Medulla oblongata (tissue), 1 donor: Measurements from ENCODE around the gene LRP1B.

Experiments used
- DNase-seq: peaks from one replicate; pipeline ENCODE4 v3.0.0-alpha.2; 2015; ENCODE audit errors: extremely low spot score

Gene LRP1B

DNA sequence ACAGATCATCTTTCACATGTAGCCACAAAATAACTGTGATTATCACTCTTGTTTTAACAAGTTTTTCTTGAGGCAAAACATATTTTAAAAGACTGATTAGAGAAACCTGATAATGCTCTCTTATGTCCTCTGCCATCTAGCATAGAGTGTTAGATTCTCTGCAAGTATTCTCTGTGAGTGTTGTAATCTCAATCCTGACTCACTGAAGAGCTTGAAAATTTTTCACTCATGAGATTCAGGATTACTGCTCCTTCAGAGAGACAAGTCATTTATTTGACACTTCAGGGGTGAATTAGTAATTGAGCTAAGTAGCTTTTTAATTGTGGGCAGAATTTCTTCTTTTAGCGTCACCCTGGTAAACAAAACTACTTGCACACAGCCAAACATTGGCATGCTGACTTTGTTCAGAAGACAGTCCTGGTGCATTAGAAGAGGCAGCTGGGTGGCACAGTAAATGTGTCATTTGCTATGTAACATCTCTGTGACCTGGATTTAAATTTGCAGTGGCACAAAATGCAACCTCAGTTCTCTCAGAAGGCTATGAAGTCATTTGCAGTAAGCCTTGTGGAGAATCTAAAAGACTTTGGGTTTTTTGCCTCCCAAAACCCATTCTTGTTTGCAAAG, 172.9 kb downstream of the LRP1B start:
- DNase-seq = peak; percentile 61

DNA sequence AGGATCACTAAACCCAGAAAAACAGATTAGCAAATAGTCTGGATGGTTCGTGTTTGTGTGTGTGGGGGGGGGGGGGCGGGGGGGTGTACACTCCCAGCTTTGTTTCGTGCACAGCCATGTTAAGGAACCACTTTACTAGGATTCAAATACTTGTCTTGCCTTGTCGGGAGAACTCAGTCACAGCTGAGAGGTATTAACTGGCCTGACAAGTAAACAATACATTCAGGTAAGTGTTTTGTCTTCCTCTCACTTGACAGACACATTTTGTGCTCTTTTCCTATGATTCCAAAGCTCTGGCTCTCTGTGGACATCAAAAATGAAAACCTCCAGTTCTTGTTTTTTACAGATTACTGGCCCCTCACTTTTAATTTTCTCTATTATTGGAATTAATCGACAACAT, 173.5 kb downstream of the LRP1B start:
- DNase-seq = no peak

DNA sequence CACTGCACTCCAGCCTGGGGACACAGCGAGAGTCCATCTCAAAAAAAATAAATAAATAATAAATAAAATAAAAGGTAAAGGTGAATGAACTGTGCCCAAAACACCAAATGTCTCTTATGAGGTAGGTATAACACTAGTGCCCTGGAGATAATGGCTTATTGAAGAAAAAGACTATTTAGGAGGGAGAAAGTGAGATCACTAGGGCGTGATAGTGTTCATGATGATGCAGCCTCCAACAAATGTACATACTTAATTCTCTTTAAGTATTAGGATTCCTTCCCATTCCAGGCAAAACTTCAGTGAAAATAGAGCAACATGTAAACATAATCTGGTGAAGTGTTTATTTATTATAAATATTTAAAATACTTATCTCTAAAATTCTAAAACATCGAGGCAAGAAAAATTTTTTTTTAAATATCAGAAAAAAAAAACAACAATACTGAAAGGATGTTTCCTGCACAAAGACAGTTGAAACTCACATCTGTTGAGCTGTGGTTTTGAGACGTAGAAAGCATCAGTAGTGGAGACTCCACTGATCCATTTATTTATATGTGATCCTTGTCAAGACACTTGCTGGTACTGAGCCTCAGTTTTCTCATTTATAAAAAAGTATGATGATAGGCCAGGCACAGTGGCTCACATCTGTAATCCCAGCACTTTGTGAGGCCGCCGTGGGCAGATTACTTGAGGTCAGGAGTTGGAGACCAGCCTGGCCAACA, 183.3 kb downstream of the LRP1B start:
- DNase-seq = no peak

DNA sequence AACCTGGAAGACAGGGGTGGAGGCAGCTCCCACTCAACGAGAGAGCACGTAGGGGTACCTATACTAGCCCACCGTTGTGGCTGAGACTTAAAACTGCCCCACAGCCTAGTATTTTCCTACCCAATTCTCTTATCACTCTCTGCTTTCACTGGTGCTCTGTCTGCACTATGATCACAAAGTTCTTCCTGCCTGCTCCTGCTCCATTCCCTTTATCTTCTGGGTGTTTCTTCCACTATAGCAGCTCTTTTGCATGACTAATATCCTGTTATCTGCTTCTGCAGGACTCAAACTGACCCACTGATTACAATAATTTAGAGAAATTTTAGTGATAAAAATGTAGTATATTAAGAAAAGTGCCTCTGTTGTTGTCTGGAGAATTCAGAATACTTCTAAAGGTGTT, 184.8 kb downstream of the LRP1B start:
- no peak for DNase-seq

DNA sequence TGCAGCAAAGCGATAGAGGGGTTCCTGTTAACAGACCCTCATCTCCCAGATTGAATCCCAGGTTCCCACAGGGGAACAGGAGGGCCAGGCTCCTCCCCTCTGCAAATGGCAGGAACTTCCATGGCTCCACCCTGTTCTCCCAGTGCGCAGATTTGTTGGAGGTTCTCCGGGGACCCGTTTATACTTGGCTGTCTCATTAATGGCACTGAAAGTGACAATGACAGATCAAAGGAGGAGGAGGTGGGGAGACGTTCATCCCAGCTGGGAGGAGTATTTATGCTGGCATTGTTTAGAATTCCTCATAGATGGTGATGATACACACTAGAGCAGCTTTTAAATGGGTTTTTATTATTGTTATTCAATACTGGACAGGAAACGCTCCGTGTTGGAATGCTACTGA, 186.9 kb downstream of the LRP1B start:
- no peak for DNase-seq

DNA sequence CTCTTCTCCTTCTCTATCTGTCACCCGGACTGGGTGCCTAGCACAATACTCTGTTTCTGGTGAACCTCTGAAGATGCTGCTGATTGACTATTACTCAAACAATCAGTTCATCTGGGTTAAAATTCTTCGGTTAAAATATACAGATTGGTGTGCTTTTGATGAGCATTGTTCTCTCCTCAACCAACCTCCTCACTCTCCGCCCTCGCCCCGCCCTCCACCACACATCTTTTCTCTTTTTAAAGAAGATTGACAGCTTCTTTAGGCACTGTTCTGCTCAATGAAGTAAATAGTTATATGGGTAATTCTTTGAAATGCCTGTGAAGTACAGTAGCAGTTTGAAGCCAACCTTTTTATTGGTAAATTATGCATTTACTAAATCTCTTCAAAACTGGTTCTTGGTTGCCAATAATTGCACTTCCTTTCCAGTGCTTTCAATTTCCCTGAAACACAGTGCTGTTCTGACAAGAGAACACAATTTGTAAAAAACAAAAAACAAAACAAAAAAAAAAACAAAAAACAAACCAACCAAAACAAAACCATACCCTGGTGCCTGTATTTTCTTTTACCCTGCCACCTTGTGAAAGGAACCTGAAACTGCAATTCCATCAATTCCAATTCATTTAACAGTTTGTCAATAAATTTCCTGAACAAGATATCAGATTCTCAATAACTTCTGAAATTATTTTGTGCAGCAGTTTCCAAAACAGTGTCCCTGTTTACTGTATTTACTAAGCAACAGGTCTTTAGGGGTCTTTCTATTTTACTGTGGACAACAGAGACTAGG, 188.6 kb downstream of the LRP1B start:
- no peak for DNase-seq

DNA sequence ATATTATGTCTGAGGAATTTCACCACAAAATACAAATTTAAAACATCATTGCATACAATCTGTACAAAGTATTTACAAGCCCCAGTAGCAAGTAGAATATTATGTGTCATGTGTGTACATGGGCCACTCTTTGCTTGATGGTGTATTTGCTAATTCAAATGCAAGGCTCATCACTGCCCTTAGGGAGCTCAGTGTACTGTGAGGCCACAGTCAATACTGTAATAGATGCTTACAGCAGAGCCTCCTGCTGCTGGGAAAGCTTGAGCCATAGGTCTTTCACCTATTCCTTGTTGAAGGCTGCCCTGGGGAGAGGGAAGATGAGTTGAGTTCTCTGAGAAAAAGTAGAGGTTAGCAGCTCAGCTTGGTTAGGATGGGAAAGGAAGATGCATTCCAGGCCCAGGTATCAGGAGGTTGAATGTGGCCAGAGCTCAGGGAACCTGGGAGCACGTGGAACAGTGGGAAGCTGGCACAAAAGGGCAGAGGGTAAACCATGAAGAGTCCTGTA, 189.6 kb downstream of the LRP1B start:
- DNase-seq = no peak

DNA sequence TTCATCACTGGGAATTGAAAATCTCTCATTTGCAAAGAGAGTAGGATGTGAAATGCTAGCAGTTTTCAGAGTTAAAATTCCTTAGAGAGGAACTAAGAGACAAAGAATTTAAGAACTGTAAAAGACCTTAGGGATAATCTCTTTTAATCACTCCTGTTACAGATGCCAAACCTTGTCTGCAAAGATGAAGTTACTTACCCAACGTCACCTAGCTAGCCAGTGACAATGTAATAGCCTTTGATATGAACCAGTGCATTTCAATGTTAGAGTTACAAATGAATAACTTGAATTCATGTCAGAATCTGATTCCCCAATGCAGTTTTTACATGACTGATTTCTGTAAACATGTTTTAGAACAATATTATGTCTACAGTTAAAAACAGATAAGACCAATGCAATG, 190.1 kb downstream of the LRP1B start:
- DNase-seq = no peak

DNA sequence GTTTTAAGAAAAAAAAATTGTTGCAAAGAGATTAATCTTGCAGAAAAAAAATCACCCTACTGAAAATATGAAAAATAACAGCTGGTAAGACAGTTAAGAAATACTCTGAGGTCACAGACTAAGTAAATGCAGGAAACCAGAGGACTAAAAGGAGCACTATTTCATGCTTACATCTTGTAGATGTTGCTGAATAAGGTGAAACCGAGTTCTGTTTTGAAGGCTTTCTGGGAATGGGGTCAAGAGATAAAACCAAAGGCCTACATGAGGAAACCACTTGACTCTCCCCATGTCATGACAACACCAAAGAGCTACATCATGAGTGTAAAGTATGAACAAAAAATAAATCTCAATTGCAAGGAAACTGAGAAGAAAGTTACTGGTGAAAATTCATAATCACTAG, 197.6 kb downstream of the LRP1B start:
- no peak for DNase-seq

DNA sequence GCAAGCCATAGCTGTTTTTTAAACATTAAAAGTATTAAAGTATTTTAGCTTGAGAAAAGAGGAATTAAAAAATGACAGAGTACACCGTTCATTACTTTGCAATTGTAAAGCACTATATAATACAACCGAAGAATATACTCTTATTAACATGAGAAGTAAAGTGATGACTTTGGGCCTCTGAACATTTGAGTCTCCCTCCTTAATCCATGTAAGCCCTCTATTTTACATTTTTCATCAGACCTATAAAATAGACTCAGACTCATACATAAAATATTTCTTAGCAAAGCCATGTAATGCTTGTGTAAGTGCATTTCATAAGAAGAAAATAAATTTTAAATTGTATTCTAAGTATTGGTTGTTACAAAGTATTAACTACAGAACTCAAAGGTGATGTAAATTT, 198.6 kb downstream of the LRP1B start:
- DNase-seq = no peak

DNA sequence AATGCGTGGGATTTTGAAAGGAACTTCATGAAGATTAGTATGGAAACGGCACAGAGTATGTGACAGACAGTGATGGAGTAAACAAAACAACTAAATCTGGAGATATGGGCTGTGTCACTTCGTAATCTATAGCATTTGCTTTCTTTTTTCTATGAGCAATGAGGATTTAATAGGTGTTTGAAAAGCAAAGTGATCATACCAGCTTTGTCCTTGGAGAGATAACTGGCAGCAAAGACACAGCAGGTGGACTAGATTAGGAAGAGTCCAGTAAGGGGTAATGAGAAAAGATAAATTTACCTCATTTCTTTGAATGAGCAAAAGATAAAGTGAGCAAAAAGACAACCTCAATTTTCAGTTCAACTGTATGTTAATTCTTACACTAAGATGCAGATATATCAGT, 199.0 kb downstream of the LRP1B start:
- DNase-seq = no peak

DNA sequence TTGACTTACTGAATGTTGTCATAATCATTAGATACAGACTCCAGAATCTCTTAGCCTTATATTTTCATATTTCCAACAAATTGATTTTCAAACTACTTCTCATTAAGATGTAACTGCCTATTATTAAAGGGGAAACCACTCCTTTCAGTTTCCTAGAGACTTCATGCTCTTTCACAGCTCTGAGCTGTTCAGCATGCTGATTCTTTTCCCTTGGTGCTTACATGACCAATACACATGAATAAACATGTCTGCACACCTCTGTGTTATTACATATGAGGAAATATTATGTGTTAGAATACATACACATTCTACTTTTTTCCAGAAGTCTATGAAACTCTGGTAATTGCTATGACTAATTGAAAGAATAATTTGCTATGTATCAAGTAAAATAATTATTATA, 200.0 kb downstream of the LRP1B start:
- DNase-seq = no peak

DNA sequence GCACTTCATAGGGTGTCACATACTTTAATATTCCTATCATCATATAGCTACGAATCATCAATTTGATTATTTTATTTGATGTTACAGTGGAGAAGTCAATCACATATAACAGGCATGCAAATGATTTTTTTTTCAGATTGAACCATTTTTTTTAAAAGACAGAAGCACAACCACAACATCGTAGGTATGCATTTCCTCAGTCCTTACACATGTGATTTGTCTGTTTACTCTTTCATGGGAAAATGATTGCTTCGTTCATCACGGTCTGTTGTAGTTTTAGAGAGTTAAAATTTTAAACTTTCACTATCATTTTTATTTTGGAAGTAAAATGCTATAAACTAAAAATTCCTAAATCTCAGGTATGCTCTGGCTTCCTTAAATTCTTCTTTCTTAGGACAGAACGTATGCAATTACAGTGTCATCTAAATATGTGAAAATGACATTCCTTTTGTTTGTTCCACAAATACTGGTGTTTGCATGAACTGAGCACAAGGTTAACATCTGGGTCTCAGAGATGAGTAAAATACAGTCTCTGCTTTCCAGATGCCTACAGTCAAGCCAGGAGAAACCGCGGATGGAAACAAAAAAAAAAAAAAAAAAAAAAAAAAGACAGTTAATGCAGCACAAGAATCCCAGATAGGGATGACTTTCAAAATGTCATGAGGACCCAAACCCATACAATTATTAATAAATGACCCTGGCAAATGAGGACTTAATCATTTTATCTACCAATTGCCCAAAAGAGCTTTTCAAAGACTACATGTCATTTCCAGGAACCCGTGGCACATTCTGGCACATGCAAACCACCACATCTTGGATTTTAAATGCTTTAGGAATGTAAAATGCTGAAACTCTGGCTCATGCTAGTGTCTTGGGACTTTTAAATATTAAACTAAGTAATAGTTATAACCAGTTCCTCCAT, 201.2 kb downstream of the LRP1B start:
- DNase-seq = no peak

DNA sequence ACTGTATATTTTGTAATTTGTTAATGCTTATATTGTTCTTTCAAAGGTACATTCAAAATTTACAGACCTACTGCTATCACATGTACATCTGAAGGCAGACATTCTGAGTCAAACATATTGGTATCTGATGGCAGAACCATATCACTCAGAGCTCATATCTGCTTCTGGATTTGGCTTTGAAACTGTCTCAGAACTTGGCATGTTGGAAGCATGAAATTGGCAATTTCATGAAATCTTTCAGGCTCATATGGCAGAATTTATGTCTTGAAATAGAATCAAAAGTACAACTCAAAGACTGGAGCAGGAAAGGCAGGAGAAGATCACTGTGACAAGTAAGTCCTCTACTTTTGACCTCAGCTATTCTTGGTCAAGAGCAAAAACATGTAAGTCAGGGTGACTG, 202.3 kb downstream of the LRP1B start:
- no peak for DNase-seq

DNA sequence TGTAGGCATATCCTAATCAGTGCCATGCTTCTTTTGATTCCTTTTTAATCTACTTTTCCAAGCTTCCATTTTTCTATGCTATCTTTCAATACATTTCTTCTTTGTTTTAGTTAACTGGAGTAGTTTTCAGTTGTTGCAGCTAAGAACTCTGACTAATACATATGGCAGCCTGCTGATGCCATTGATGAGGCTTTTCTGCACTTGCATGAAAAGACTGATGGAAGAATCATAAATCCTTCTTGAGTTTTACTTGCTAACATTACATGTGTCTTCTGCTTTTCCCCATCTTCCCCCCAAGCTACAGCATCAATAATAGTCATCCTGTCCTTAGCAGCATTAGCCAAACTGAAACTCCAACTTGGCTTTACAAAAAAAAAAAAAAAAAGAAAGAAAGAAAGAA, 203.3 kb downstream of the LRP1B start:
- no peak for DNase-seq

DNA sequence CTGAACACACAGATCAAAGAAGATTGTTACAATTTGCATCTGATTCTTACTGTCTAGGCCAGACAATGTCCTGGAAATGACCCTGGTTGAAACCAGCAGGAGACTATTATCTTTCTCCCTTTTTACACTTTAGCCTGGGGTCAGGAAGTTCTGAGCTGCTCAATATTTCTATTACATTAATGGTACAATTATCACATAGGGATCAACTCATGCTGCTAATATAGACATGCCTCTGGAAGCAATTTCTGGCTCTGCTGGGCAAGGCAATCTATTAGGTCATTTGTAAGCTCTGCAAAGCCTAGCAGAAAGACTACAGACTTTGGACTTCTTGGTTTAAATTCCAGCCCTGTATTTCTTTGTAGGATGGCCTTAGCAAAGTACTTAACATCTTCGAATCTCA, 205.3 kb downstream of the LRP1B start:
- no peak for DNase-seq

DNA sequence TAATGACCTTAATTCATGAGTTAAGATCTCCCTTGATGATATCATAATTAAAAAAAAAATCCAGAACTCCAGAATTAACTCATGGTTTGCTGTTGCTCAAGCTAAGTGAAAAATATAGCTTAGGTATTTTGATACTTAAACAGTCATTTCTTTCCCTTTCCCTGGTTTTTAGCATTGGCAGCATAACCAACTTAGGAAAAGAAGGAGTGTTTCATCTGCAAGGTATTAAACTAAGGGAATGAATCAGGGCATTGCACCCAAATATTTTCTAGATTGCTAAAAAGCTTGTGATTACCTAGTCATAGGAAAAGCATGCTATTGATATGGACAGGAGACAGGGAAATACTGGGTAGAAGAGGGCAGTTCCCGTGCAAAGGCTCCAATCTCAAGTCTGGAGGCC, 207.2 kb downstream of the LRP1B start:
- DNase-seq = no peak

DNA sequence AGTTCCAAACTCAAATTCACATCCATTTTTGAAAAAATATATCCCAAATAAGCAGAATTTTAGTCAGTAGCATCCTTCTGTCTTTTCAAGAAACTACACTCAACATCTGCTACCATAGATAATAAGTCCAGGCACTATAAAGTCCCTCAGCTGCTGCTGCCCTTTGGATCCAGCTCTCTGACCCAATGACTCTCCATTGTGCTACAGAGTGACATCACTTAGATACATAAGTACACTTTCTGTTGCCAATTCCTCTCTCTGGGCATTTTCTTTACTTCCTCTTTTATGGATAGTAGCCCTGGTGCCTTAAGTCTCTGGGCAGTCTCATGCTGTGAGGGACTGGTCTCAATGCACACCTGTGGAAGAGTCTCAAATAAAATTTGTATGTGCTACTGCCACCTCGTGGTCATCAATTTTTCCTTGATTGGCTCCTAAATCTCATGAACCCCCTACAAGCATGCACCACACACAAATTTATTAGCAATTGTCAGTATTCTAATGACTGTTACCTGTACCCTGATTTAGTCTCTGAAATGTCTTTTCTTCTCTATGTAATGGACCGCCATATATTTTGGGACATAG, 219.2 kb downstream of the LRP1B start:
- DNase-seq = peak; percentile 51

DNA sequence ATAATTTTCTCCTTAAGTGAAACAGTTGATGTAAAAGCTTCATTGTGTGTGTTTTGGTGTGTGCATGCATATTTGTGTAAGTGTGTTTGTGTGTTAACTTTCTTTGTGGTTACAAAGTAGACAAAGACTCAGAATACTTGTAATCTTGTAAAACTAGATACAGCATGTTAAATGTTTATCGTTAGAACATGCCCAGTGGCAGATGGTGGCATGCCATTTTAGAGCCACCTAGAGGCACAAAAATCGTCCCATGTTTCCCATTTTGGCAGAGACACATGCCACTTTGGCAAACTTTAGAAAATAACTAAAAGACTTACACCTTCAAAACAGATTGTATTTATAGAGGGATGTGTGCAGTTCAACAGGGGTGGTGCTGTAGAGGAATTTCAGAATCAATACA, 224.1 kb downstream of the LRP1B start:
- no peak for DNase-seq

DNA sequence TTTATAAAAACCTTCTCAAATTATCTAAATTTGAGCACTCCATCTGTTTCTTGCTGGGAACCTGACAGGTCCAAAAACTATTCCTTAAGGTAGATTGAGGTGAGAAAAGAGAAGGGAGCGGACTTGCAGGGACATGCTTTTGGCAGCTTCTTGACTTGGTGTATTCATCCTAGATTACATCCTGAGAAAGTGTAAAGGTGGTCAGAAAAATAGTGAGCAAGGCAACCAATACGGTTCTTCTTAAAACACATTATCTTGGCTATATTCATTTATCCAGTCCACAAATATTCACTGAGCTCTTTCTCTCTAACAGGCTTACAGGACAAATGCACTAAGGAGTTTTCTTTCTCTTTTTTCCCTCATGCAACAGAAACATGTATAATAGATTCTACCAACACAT, 230.0 kb downstream of the LRP1B start:
- no peak for DNase-seq

DNA sequence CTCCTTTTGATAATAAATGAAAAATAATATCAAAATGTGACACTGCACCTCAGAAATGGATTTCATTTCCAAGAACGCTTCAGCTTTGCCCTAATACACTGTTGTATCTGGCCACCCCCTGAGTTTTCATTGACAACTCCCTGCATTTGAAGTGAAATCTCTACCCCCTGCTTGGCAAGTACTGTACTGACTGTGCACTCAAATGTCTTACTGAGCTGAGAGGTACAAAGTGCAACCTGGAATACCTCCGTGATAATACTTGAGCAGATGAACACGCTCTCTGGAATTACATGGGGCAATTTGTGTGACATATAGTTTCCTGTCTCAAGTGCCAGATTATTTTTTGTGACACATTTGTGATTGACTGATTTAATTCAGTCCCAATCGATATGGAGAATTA, 231.1 kb downstream of the LRP1B start:
- DNase-seq = no peak
